MM.1S (cell line): ENCODE results near the gene MLLT1.

Source experiments
- DNase-seq: peaks from one replicate; pipeline ENCODE4 v3.0.0-alpha.2; 2015
- H2AFZ ChIP-seq: fragments of 300-600 bp; sonication (generic); 2 replicates; pipeline ENCODE4 v1.6.0; 2016; ENCODE audit warnings: antibody characterized with exemption, low read length
- H3F3A ChIP-seq: fragments of 300-600 bp; sonication (generic); 2 replicates; pipeline ENCODE4 v1.6.1; 2016; ENCODE audit warnings: mild to moderate bottlenecking, antibody characterized with exemption, low read length, moderate library complexity, mixed read lengths; ENCODE audit not compliant: insufficient read depth
- H3K27ac ChIP-seq: fragments of 300-600 bp; sonication (generic); 2 replicates; pipeline ENCODE4 v1.5.1; 2016; ENCODE audit warnings: mild to moderate bottlenecking, low read length
- H3K27me3 ChIP-seq: fragments of 300-600 bp; sonication (generic); replicated peaks from 2 replicates; pipeline ENCODE4 v1.6.0; 2016; ENCODE audit warnings: low read length; ENCODE audit not compliant: insufficient read depth
- H3K36me3 ChIP-seq: fragments of 300-600 bp; sonication (generic); replicated peaks from 2 replicates; pipeline ENCODE4 v1.6.1; 2016; ENCODE audit warnings: mild to moderate bottlenecking, low read length, mixed read lengths; ENCODE audit not compliant: insufficient read depth
- H3K4me1 ChIP-seq: fragments of 300-600 bp; sonication (generic); 2 replicates; pipeline ENCODE4 v1.6.1; 2016; ENCODE audit warnings: low read length, mixed read lengths
- H3K4me2 ChIP-seq: fragments of 300-600 bp; sonication (generic); 2 replicates; pipeline ENCODE4 v1.6.0; 2016; ENCODE audit warnings: low read depth, low read length
- H3K4me3 ChIP-seq: fragments of 300-600 bp; sonication (generic); 2 replicates; pipeline ENCODE4 v1.5.1; 2016; ENCODE audit warnings: low read length, mixed read lengths
- H3K79me2 ChIP-seq: fragments of 300-600 bp; sonication (generic); 2 replicates; pipeline ENCODE4 v1.6.1; 2016; ENCODE audit warnings: mixed run types, low read length, mixed read lengths
- H3K9ac ChIP-seq: fragments of 300-600 bp; sonication (generic); 2 replicates; pipeline ENCODE4 v1.6.1; 2016; ENCODE audit warnings: low read length, mixed read lengths
- H3K9me2 ChIP-seq: fragments of 300-600 bp; sonication (generic); replicated peaks from 2 replicates; pipeline ENCODE4 v1.6.1; 2016; ENCODE audit warnings: mild to moderate bottlenecking, low read length, mixed read lengths; ENCODE audit not compliant: insufficient read depth
- H3K9me3 ChIP-seq: fragments of 300-600 bp; sonication (generic); replicated peaks from 2 replicates; pipeline ENCODE4 v1.6.1; 2016; ENCODE audit warnings: mild to moderate bottlenecking, low read length, mixed read lengths; ENCODE audit not compliant: insufficient read depth
- H4K20me1 ChIP-seq: fragments of 300-600 bp; sonication (generic); 2 replicates; pipeline ENCODE4 v1.6.1; 2016; ENCODE audit warnings: mild to moderate bottlenecking, low read length, moderate library complexity, mixed read lengths; ENCODE audit not compliant: insufficient read depth
- CTCF ChIP-seq: fragments of 300-600 bp; sonication (generic); IDR thresholded peaks from 2 replicates; pipeline ENCODE4 v1.5.1; 2016; ENCODE audit warnings: antibody characterized with exemption, low read length, mixed read lengths
- EZH2 ChIP-seq: fragments of 300-600 bp; sonication (generic); optimal IDR thresholded peaks from 2 replicates; pipeline ENCODE3; 2017; ENCODE audit warnings: low read depth, mild to moderate bottlenecking, antibody characterized with exemption, low read length, mixed read lengths
- EZH2phosphoT487 ChIP-seq: fragments of 300-600 bp; sonication (generic); IDR thresholded peaks from 2 replicates; pipeline ENCODE4 v1.6.1; 2018; ENCODE audit warnings: antibody characterized with exemption, low read length

Gene MLLT1

GRCh38 chr19:6248341-6248740 is 31.4 kb downstream of the MLLT1 start:
- DNase-seq = no peak
- Histone ChIP-seq H3K9me3 (no peaks in the 10 kb centered on the region), H3F3A (no peaks in the 10 kb centered on the region), H4K20me1 (peaks cover 15% of the 10 kb centered on the region; the same call in 1 of the 2 replicates), H3K9ac (no peak overlapping the region), H3K27me3 (no peaks in the 10 kb centered on the region), H3K9me2 (no peaks in the 10 kb centered on the region), H3K79me2 (peaks cover 95% of the 10 kb centered on the region), H3K4me2 (no peak overlapping the region), H3K27ac (no peak overlapping the region), H3K4me1 (no peaks in the 10 kb centered on the region), H3K36me3 (no peaks in the 10 kb centered on the region), H2AFZ (no peak overlapping the region), H3K4me3 (no peak overlapping the region)
- TF ChIP-seq EZH2 (no peak), CTCF (no peak)

GRCh38 chr19:6247007-6247288 is 32.8 kb downstream of the MLLT1 start:
- H3K9me3 ChIP-seq = no peaks in the 10 kb centered on the region
- no peak overlapping the region for H3K4me2 ChIP-seq

GRCh38 chr19:6246174-6247006 is 33.4 kb downstream of the MLLT1 start:
- Histone ChIP-seq H3K27me3 (no peaks in the 10 kb centered on the region), H3K79me2 (peaks cover 95% of the 10 kb centered on the region), H3K9me3 (no peaks in the 10 kb centered on the region), H3K27ac (no peak overlapping the region), H2AFZ (no peak overlapping the region), H3K9ac (no peak overlapping the region), H3K9me2 (no peaks in the 10 kb centered on the region), H3K4me3 (no peak overlapping the region), H4K20me1 (peaks cover 17% of the 10 kb centered on the region; the same call in 1 of the 2 replicates), H3K4me2 (no peak overlapping the region), H3K36me3 (no peaks in the 10 kb centered on the region), H3K4me1 (no peaks in the 10 kb centered on the region), H3F3A (no peaks in the 10 kb centered on the region)
- no peak for DNase-seq
- TF ChIP-seq EZH2phosphoT487 (no peak), CTCF (no peak), EZH2 (no peak)

More at GRCh38 chr19:6247007-6247288, 32.8 kb downstream of the MLLT1 start:
- H3K27me3 ChIP-seq = no peaks in the 10 kb centered on the region
- peaks cover 17% of the 10 kb centered on the region; the same call in 1 of the 2 replicates for H4K20me1 ChIP-seq
- H3K4me1 ChIP-seq = no peaks in the 10 kb centered on the region
- no peak overlapping the region for H2AFZ ChIP-seq
- H3K79me2 ChIP-seq = peaks cover 95% of the 10 kb centered on the region
- no peaks in the 10 kb centered on the region for H3F3A ChIP-seq
- TF ChIP-seq EZH2 (no peak), CTCF (no peak), EZH2phosphoT487 (no peak)
- no peak overlapping the region for H3K27ac ChIP-seq
- no peaks in the 10 kb centered on the region for H3K9me2 ChIP-seq
- H3K4me3 ChIP-seq = no peak overlapping the region
- no peak overlapping the region for H3K9ac ChIP-seq
- DNase-seq = no peak
- H3K36me3 ChIP-seq = no peaks in the 10 kb centered on the region
